NCI-H187 (cell line): ENCODE measurements around the gene TCEAL9.
"Not testable (repeated sequence)": the region's sequence is repeated elsewhere in the genome, so short reads cannot be mapped to it uniquely, and the experiment has no call there.

Experiments used
- DNase-seq, 2 experiments: peaks; one replicate each; lab custom pipeline; 2025; lab: John Stamatoyannopoulos, UW

The TCEAL9 gene, protein sequence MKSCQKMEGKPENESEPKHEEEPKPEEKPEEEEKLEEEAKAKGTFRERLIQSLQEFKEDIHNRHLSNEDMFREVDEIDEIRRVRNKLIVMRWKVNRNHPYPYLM

GRCh38 chrX:103356130-103356798 lies at the start of gene TCEAL9:
Gene TCEAL9 (plus strand): TSS chrX:103356506. CDS start chrX:103357685, 1,179 bp downstream.
- DNase-seq = no peak

DNA sequence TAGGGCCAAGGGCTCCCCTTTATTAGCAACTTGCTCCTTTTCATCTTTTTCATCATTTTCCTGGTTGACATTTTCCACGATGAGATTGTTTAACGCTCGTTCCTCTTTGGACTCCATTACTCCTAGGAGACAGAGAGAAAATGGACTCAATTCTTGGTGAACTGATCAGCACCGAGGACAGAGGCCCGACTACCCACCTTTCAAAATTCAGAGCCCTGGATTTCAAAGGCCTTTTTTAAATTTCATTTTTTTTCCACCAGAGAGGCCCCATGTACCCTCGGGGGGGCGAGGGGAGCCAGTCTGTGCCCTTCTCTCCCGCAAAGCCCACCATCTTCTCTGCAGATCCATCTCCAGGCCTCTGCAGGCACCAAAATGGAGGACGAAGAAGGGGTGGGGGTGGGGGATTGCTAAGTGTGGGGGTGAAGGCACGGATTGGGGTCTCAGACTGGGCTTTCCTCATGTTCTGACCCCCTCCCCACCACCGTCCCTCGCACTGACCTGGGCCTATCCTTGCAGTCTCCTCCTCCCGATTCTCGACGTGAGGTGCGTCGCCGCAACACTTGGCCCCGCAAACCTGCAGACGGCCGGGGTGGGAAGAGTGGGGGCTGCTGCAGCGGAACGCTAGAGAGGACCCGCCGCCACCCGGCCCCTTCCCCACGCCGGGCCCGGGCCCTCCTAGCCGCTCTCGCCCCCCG lies 46.3 kb upstream of the TCEAL9 start:
- DNase-seq = no peak

DNA sequence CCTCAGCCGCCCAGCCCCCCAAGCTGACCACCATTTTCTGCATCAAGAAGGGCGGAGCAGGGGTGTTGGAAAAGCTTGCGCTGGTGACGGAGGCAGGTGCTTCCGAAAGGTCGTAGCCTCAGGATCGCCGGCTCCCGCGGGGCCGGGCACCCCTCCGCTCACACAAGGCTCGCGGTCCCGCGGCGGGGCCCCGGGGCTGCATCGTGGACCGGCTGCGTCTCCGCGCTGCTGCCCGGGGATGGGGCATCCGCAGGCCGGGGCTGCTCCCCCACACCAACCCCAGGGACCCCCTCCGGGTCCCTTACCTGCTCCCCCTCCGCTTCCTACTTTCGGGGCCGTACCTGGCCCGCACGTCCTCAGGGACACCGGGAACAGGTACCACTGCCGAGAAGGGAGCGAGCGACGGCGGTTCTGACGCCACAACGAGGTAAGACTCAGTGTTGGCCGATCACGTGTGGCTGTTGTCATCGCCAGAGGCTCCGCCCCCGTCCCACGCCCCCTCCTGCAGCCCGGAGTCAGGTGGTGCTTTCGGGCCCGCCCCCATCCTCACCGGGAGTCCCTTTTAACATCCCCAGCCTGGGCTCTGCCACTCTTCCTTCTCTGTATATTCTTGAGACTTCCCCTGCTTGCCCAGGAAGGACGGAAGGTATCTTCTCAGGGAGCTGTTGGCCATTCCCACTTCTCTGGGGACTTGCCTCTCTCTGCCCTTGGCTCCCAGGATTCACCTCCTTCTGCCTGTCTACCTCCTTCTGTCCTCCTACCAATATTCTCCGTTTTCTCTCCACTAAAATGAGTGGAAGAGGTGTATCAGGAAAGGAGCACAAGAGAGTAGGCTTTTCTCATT lies 45.5 kb upstream of the TCEAL9 start, which contains the start of gene BEX2:
Gene BEX2, minus strand, starts transcription at position 436 of the 844 bp plus-strand sequence. CDS start 1,014 bp downstream, outside the sequence.
- peak; percentile 20 to 66 for DNase-seq

GRCh38 chrX:103311399-103311780 lies 44.9 kb upstream of the TCEAL9 start:
- no peak for DNase-seq

DNA sequence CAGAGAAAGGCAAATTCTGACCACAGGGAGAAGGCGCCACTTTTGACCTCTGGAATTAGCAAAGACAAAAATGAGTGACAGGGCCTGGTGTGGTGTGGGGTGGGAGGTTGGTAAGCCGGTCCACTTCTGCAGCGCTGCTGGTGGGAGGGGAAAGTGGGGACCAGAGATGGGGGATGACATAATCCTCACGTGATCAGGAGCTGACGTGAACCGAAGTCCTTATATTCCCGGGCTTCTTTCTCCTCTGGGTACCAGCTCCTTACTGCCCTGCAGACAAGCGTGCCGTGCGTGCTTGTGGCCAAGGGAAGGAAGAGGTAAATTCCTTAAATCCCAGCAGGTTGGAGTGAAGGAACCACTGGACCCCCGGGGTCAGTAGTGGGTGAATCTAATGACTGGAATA lies 26.3 kb upstream of the TCEAL9 start, which contains the start of gene TCEAL7:
Gene TCEAL7, plus strand, starts transcription at position 249 of the 400 bp plus-strand sequence. CDS start 1,165 bp downstream, outside the sequence.
- no peak for DNase-seq

GRCh38 chrX:103330681-103331288 lies 25.5 kb upstream of the TCEAL9 start:
- no peak for DNase-seq

DNA sequence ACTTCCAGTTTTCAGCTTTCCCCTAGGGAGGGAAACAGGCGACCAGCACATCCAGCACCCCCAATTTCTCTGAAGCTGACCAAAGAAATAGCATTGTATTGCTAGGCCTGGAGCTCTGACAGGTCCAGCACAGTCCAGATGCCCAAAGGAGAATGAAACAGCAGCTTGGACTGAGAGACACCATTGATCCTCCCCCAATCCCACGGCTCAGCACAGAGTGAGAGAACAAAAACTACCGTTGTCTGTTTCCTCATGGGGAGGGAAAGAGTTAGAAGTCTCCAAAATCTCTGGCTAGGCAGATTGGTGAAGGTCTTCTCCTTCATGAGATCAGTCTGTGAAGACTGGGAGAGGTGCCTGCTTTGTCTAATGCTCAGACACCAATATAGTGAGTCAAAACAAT lies 17.6 kb upstream of the TCEAL9 start:
- DNase-seq = no peak

- DNase-seq = no peak
Observed at GRCh38 chrX:103343105-103343504, 13.2 kb upstream of the TCEAL9 start.

DNA sequence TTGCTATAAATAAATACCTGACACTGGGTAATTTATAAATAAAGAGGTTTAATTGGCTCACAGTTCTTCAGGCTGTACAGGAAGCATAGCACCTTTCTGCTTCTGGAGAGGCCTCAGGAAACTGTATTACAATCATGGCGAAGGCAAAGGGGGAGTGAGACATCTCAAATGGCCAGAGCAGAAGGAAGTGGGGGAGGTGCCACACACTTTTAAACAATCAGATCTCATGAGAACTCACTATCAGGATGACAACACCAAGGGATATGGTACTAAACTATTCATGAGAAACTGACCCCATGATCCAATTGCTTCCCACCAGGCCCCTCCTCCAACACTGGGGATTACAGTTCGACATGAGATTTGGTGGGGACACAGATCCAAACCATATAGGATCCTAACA lies 11.7 kb upstream of the TCEAL9 start:
- no peak for DNase-seq

DNA sequence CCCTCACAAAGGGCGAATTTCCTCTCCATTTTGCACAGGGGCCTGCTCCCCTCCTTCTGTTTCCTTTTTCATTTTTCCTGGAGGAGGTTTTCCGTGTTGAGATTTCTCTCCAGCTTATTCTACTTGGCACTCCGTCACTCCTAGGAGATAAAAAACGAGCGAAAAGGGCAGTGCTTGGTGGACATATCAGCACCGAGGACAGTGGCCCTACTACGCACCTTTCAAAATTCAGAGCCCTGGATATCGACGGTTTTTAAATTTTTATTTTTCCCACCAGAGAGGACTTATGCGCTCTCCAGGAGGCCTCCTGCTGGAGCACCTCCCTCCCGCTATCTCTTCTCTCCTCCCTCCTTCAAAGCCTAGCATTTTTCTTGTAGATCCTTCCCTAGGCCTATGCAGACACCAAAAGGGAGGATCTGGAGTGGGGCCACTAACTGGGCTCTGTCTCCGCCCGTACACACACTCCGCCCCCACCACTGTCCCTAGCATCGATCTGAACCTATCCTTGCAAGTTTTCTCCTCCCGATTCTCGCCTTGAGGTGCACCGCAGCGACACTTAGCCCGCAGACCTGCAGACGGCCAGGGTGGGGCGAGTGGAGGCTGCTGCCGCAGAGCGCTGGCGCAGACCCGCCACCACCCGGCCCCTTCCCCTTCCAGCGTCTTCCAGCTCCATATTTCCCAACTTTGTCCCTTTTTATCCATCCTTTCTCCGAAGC lies 8.5 kb upstream of the TCEAL9 start:
- DNase-seq = no peak

DNA sequence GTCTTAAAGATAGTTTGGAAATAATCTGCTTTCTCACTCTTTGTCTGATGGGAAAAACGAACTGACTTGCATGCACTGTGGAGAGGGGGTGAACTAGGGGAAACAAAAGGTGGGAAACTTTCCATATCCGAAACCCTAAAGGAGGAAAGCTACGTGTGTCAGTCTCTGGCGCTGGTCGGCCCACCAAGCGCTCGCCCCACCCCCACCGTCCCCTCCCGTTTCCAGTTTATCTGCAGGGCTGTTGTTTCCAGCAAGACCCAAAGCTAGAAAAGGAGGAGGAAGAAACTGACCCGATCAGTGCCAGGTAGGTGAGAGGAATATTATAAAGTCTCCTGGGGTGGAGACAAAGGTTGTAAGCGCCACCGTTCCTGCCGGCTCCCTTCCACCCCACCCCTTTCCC lies 552 bp downstream of the TCEAL9 start:
- no peak for DNase-seq

DNA sequence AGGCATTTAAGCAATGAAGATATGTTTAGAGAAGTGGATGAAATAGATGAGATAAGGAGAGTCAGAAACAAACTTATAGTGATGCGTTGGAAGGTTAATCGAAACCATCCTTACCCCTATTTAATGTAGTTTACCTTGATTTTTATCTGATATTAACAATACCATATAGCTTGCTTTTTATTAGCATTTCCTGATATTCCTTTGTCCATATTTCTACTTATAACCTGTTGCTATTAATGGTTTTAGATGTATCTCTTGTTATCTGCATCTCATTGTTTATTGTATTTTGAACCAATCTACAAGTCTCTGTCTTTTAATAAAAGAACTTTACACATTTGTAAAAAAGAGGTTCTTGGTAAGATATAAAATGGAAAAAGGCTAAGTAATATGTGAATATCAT lies 1.6 kb downstream of the TCEAL9 start:
- no peak for DNase-seq

DNA sequence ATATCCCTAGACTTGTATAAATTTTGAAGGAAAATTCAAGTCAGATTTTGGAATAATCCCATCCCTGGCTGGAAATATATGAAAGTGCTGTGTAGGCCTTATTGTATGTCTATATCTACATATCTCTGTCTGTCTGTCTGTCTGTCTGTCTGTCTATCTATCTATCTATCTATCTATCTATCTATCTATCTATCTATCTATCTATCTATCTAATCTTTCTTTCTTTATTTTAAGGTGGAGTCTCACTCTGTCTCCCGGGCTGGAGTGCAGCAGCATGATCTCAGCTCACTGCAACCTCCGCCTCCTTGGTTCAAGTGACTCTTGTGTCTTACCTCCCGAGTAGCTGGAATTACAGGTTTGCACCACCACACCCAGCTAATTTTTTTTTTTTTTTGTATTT lies 3.3 kb downstream of the TCEAL9 start:
- not testable (repeated sequence) for DNase-seq

DNA sequence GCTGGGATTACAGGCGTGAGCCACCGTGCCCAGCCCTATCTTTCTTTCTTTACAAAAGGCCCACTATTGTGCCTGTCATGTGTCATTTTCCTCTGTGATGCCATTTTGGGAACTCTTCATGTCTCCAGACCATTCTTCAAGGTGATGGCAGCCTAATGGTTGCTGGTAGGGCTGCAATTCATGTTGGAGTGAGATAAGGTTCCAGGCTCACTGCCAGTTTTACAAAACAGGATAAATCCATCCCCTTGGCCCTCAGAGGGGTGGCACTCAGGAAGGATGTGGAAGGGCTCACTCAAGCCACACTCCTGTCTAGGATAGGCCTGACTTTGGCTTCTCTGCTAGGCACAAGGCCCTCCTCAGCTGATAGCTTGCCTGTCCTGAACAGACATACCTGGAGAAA lies 3.8 kb downstream of the TCEAL9 start:
- no peak for DNase-seq

- DNase-seq = no peak
Observed at GRCh38 chrX:103360916-103361315, 4.6 kb downstream of the TCEAL9 start.

DNA sequence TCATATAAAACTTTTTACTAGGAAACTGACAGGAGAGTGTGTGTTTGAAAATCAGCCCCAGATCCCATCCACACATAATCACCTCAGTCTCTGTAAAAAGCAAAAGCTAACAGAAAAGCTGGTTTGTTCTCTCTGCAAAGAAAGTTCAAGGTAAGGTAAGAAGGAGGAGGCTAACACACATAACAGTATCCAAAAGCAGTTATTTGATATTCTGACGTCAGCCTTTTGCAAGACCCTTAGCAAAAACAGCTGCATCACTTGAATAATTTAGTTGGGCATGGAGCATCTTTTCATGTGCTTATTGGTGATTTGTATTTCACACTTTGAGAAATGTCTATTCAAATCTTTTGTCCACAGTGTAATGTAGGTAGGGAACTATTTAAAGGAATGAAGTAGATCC lies 5.5 kb downstream of the TCEAL9 start:
- no peak for DNase-seq

DNA sequence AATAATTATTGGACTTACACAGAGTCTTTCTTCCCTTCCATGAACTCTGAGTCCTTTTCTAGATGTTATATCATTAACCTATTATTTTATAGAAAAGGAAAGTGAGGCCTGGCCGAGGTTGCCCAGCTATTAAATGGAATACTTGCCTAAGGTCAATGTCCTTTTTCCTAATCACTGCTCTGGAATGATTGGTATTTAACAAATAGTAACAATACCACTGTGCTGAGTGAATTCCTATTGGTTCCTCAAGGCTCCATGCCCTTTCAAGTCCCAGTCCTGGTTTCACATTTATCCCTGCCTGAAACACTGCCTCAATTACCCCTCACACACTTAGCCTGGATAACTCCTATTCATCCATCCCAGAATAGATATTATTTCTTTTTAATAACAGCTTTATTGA lies 6.2 kb downstream of the TCEAL9 start:
- DNase-seq = no peak

DNA sequence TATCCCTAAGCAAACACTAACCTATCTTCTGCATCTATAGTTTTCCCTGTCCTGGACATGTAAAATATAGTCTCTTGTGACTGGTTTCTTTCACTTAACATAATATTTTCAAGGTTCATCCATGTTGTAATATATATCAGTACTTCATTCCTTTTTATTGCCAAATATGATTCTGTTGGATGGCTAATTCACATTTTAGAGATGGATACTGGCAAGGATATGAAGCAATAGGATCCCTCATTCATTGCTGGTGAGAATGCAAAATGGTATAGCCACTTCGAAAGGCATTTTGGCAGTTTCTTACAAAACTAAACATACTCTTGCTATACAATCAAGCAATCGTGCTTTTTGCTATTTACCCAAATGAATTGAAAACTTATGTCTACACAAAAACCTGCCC lies 6.7 kb downstream of the TCEAL9 start:
- DNase-seq = no peak

GRCh38 chrX:103367502-103367901 lies 11.2 kb downstream of the TCEAL9 start:
- DNase-seq = no peak

GRCh38 chrX:103369479-103369878 lies 13.2 kb downstream of the TCEAL9 start:
- no peak for DNase-seq

DNA sequence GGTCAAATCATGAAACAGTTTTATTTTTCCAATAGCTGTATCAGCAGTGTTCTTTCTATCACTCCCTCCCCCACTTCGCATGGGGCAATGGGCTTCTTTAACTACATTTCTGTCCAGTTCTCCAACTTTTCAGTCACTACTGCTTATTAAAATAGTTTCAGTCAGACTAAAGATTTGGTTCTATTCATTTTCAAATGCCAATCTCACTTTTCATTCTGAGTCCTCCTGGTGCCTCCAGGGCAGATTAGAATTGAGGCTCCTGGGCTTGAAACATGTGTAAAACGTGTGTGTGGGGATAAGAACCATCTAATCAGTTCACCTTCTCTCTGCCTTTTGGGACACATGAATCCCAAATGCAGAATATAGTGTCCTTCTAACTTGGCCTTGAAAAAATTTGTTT lies 16.6 kb downstream of the TCEAL9 start:
- DNase-seq = no peak
